Stomach smooth muscle (tissue), 2 donors: ENCODE data around the gene TFAP2E.

ENCODE experiments used
- H3K27ac ChIP-seq: one replicate; pipeline ENCODE4 v1.7.0; 2013; ENCODE audit warnings: mild to moderate bottlenecking, low read length, inconsistent platforms
- H3K27me3 ChIP-seq, 2 donors: one replicate each; pipeline ENCODE4 v1.7.0; 2013; ENCODE audit warnings: low read length in 2 of 2; ENCODE audit not compliant: insufficient read depth in 2 of 2, control insufficient read depth in 1 of 2
- H3K36me3 ChIP-seq, 2 donors: one replicate each; pipeline ENCODE4 v1.7.0; 2013; ENCODE audit warnings: low read length in 2 of 2; ENCODE audit not compliant: control insufficient read depth in 2 of 2, insufficient read depth in 2 of 2
- H3K4me1 ChIP-seq: one replicate; pipeline ENCODE4 v1.7.0; 2013; ENCODE audit warnings: low read length; ENCODE audit not compliant: control insufficient read depth, insufficient read depth
- H3K4me3 ChIP-seq, 2 donors: one replicate each; pipeline ENCODE4 v1.7.0; 2013; ENCODE audit warnings: low read length in 2 of 2
- H3K9ac ChIP-seq, 2 donors: one replicate each; pipeline ENCODE4 v1.7.0; 2013; ENCODE audit warnings: low read length in 2 of 2, mild to moderate bottlenecking in 1 of 2
- H3K9me3 ChIP-seq, 2 donors: one replicate each; pipeline ENCODE4 v1.7.0; 2013; ENCODE audit warnings: low read length in 2 of 2; ENCODE audit not compliant: control insufficient read depth in 2 of 2
- donor health status: healthy.
- donor health status: Pancreatic carcinoma.

Gene TFAP2E

GRCh38 chr1:35587736-35588135, 14.6 kb downstream of the TFAP2E start:
- H3K27me3 ChIP-seq = no peaks in the 10 kb centered on the region
- no peak overlapping the region for H3K4me3 ChIP-seq
- no peaks in the 10 kb centered on the region for H3K4me1 ChIP-seq
- H3K27ac ChIP-seq = no peak overlapping the region
- peaks cover 0 to 2% of the 10 kb centered on the region in 2 donors for H3K36me3 ChIP-seq
- H3K9me3 ChIP-seq = no peaks in the 10 kb centered on the region
- H3K9ac ChIP-seq = no peak overlapping the region

- H3K9ac ChIP-seq = no peak overlapping the region
- H3K36me3 ChIP-seq = peaks cover 0 to 2% of the 10 kb centered on the region in 2 donors
- no peaks in the 10 kb centered on the region for H3K9me3 ChIP-seq
- no peaks in the 10 kb centered on the region for H3K4me1 ChIP-seq
- no peak overlapping the region for H3K4me3 ChIP-seq
- no peak overlapping the region for H3K27ac ChIP-seq
- no peaks in the 10 kb centered on the region for H3K27me3 ChIP-seq
Measured at GRCh38 chr1:35588197-35588910, 15.2 kb downstream of the TFAP2E start.

GRCh38 chr1:35589516-35590427, 16.7 kb downstream of the TFAP2E start:
- Histone ChIP-seq H3K4me3 (no peak overlapping the region), H3K9me3 (no peaks in the 10 kb centered on the region), H3K36me3 (peaks cover 0 to 3% of the 10 kb centered on the region in 2 donors), H3K9ac (no peak overlapping the region), H3K27me3 (no peaks in the 10 kb centered on the region), H3K27ac (no peak overlapping the region), H3K4me1 (no peaks in the 10 kb centered on the region)

GRCh38 chr1:35590476-35591040, 17.4 kb downstream of the TFAP2E start:
- H3K27me3 ChIP-seq = no peaks in the 10 kb centered on the region
- no peaks in the 10 kb centered on the region for H3K9me3 ChIP-seq
- H3K4me1 ChIP-seq = no peaks in the 10 kb centered on the region
- peaks cover 0 to 3% of the 10 kb centered on the region in 2 donors for H3K36me3 ChIP-seq
- no peak overlapping the region for H3K27ac ChIP-seq
- H3K4me3 ChIP-seq = no peak overlapping the region
- no peak overlapping the region for H3K9ac ChIP-seq

- Histone ChIP-seq H3K9me3 (no peaks in the 10 kb centered on the region), H3K27ac (no peak overlapping the region), H3K4me1 (no peaks in the 10 kb centered on the region), H3K9ac (no peak overlapping the region), H3K36me3 (peaks cover 0 to 3% of the 10 kb centered on the region in 2 donors), H3K27me3 (no peaks in the 10 kb centered on the region), H3K4me3 (no peak overlapping the region)
Measured at GRCh38 chr1:35591211-35591610, 18.1 kb downstream of the TFAP2E start.

GRCh38 chr1:35592991-35593769, 20.1 kb downstream of the TFAP2E start:
- Histone ChIP-seq H3K27me3 (no peaks in the 10 kb centered on the region), H3K9me3 (no peaks in the 10 kb centered on the region), H3K9ac (no peak overlapping the region), H3K4me1 (no peaks in the 10 kb centered on the region), H3K27ac (no peak overlapping the region), H3K4me3 (no peak overlapping the region), H3K36me3 (peaks cover 0 to 3% of the 10 kb centered on the region in 2 donors)

- no peak overlapping the region for H3K9ac ChIP-seq
- no peaks in the 10 kb centered on the region for H3K27me3 ChIP-seq
- peaks cover 5% of the 10 kb centered on the region in 2 donors for H3K36me3 ChIP-seq
- no peak overlapping the region for H3K4me3 ChIP-seq
- no peak overlapping the region for H3K27ac ChIP-seq
- H3K4me1 ChIP-seq = no peaks in the 10 kb centered on the region
- no peaks in the 10 kb centered on the region for H3K9me3 ChIP-seq
Measured at GRCh38 chr1:35594005-35594760, 21.1 kb downstream of the TFAP2E start.

GRCh38 chr1:35595684-35596083, 22.6 kb downstream of the TFAP2E start:
- Histone ChIP-seq H3K36me3 (peaks cover 5 to 10% of the 10 kb centered on the region in 2 donors), H3K4me1 (no peaks in the 10 kb centered on the region), H3K27ac (no peak overlapping the region), H3K4me3 (no peak overlapping the region), H3K27me3 (no peaks in the 10 kb centered on the region), H3K9me3 (no peaks in the 10 kb centered on the region), H3K9ac (no peak overlapping the region)

GRCh38 chr1:35597870-35598269, 24.8 kb downstream of the TFAP2E start:
- peaks cover 14 to 20% of the 10 kb centered on the region in 2 donors for H3K36me3 ChIP-seq
- H3K27me3 ChIP-seq = no peaks in the 10 kb centered on the region
- H3K4me3 ChIP-seq = no peak overlapping the region
- H3K4me1 ChIP-seq = no peaks in the 10 kb centered on the region
- no peak overlapping the region for H3K9ac ChIP-seq
- no peak overlapping the region for H3K27ac ChIP-seq
- no peaks in the 10 kb centered on the region for H3K9me3 ChIP-seq

GRCh38 chr1:35598895-35599294, 25.8 kb downstream of the TFAP2E start:
- H3K9me3 ChIP-seq = no peaks in the 10 kb centered on the region
- H3K27me3 ChIP-seq = no peaks in the 10 kb centered on the region
- no peak overlapping the region for H3K4me3 ChIP-seq
- no peak overlapping the region for H3K9ac ChIP-seq
- peaks cover 18 to 28% of the 10 kb centered on the region in 2 donors for H3K36me3 ChIP-seq
- no peak overlapping the region for H3K27ac ChIP-seq
- no peaks in the 10 kb centered on the region for H3K4me1 ChIP-seq
